Ovary (tissue), 9 donors: ENCODE data around the gene SESN3. TPM values are rescaled to one million over a fixed set of nuclear protein-coding genes. Genes with fewer than 3 reads are reported as not detected.

Experiments used
- DNase-seq, 5 donors: peaks; one replicate each; pipeline ENCODE4 v3.0.0-alpha.2; 2019 to 2020
- H3K27ac ChIP-seq, 2 donors: fragments of 200-600 bp; one replicate each; pipeline versions ENCODE4 v1.5.1 to v1.8.0; 2019 to 2022
- H3K27me3 ChIP-seq: fragments of 200-600 bp; one replicate; pipeline ENCODE4 v1.8.0; 2022
- H3K36me3 ChIP-seq: fragments of 200-600 bp; sonication (generic); one replicate; pipeline ENCODE4 v1.5.1; 2019
- H3K4me1 ChIP-seq: one replicate; pipeline ENCODE4 v1.8.1; 2013; ENCODE audit warnings: mild to moderate bottlenecking, moderate library complexity; ENCODE audit not compliant: insufficient read depth
- H3K4me3 ChIP-seq: fragments of 200-600 bp; sonication (generic); one replicate; pipeline ENCODE4 v1.5.1; 2017
- H3K9me3 ChIP-seq, 2 donors: fragments of 200-600 bp in 1 of 2; sonication (generic) in 1 of 2; one replicate each; pipeline versions ENCODE4 v1.5.1 to v1.8.1; 2013 to 2019; ENCODE audit warnings: mild to moderate bottlenecking in 1 of 2, moderate library complexity in 1 of 2
- CTCF ChIP-seq, 3 donors: fragments of 450-650 bp in 2 of 3; fragments of 200-600 bp in 1 of 3; IDR thresholded peaks; one replicate each; pipeline versions ENCODE4 v1.5.1 to v1.8.0; 2016 to 2022; ENCODE audit warnings: antibody characterized with exemption in 3 of 3, mild to moderate bottlenecking in 1 of 3
- EP300 ChIP-seq: sonication (generic); formaldehyde crosslinking; IDR thresholded peaks from one replicate; pipeline ENCODE4 v1.6.1; 2017; ENCODE audit warnings: antibody characterized with exemption
- POLR2A ChIP-seq: fragments of 450-650 bp; IDR thresholded peaks from one replicate; pipeline ENCODE4 v1.6.1; 2017; ENCODE audit warnings: antibody characterized with exemption, mild to moderate bottlenecking, moderate library complexity
- WGBS, 3 donors: extraction: QIAGEN DNeasy Blood & Tissue Kit in 1 of 3; methylation state at CpG; one replicate each; pipeline versions ENCODE4 v1.1.5 to v1.1.7; 2013 to 2017; 5-methylcytosine and 5-hydroxymethylcytosine counted together
- intact Hi-C, 4 donors: fragments of 100-400 bp; cut with DNase I; formaldehyde crosslinking; loops; one replicate each; pipeline versions ENCODE4 v1.11.0 to v1.15.1; 2022 to 2023
- polyA plus RNA-seq, 2 donors: library from polyadenylated mRNA; stranded (reverse); fragments of 200-250 nt in 1 of 2; fragments of 350-450 nt in 1 of 2; fragmentation: Illumina TruSeq in 1 of 2; extraction: RNeasy Lipid Tissue Mini Kit (QIAGEN cat#74804) in 1 of 2; gene quantifications; one replicate each; pipeline ENCODE4 v1.2.3, GENCODE V29; 2013 to 2014
- total RNA-seq, 7 donors: library from RNA; depleted of rRNA in 2 of 7; stranded (reverse); fragments of >200 nt in 2 of 7; fragmentation: NEBNext Ultra II Directional in 3 of 7; extraction: Animal tissue kit (Norgen Biotek cat#: 25700) in 3 of 7; gene quantifications; one replicate each; pipeline versions ENCODE4 v1.1.0 to v1.2.4, GENCODE V29; 2016 to 2023
- donor health status: DM: no; HTN: no; CAD: no; lungs with moderate emphysema.
- donor health status: DM: no; HTN: no; CAD: no.
- donor health status: Bipolar disorder and iron deficiency.
- donor health status: DM: yes; HTN: yes; CAD: no.
- donor health status: DM: no; HTN: no; CAD: no.
- donor health status: DM: yes; HTN: yes; CAD: no.

Gene SESN3
- total and polyA plus RNA-seq, 9 donors, result 14.5 to 77.3 (median 43.0) TPM

GRCh38 chr11:95128602-95129001 lies 102.4 kb downstream of the SESN3 start:
- no peak overlapping the region for H3K4me3 ChIP-seq
- H3K27ac ChIP-seq, result no peak overlapping the region
- no peaks in the 10 kb centered on the region for H3K36me3 ChIP-seq
- DNase-seq, result no peak
- no peaks in the 10 kb centered on the region for H3K27me3 ChIP-seq
- no peak for TF ChIP-seq CTCF (IDR thresholded peaks at IDR 0.05)
- no peak for TF ChIP-seq POLR2A
- TF ChIP-seq EP300, result no peak
- 89 to 92% (median 90%) methylated on average over 3 of the region's 3 CpGs for WGBS, 3 donors
- no peaks in the 10 kb centered on the region for H3K9me3 ChIP-seq
- intact Hi-C loops, result no loop called here
- H3K4me1 ChIP-seq, result peaks cover 2% of the 10 kb centered on the region

- DNase-seq, result no peak
- Histone ChIP-seq H3K27ac (no peak overlapping the region), H3K36me3 (no peaks in the 10 kb centered on the region), H3K4me3 (no peak overlapping the region), H3K27me3 (no peaks in the 10 kb centered on the region), H3K4me1 (peaks cover 2% of the 10 kb centered on the region), H3K9me3 (no peaks in the 10 kb centered on the region)
- WGBS, 3 donors, result 73 to 77% (median 74%) methylated on average over 3 of the region's 3 CpGs
- intact Hi-C loops, result no loop called here
- no peak for TF ChIP-seq POLR2A
- TF ChIP-seq EP300, result no peak
- TF ChIP-seq CTCF (IDR thresholded peaks at IDR 0.05), result no peak
Observed at GRCh38 chr11:95123556-95123955, 107.4 kb downstream of the SESN3 start.

GRCh38 chr11:95121698-95122097 lies 109.3 kb downstream of the SESN3 start:
- no peak for TF ChIP-seq POLR2A
- no peaks in the 10 kb centered on the region for H3K9me3 ChIP-seq
- WGBS, 3 donors, result 94 to 99% (median 98%) methylated on average over 1 of the region's 1 CpG
- no peak overlapping the region for H3K27ac ChIP-seq
- no peaks in the 10 kb centered on the region for H3K36me3 ChIP-seq
- no peak for DNase-seq
- H3K27me3 ChIP-seq, result no peaks in the 10 kb centered on the region
- intact Hi-C loops, result no loop called here
- H3K4me3 ChIP-seq, result no peak overlapping the region
- peaks cover 2% of the 10 kb centered on the region for H3K4me1 ChIP-seq

GRCh38 chr11:95119361-95120060 lies 111.5 kb downstream of the SESN3 start:
- H3K27ac ChIP-seq, result no peak overlapping the region
- 94 to 96% (median 95%) methylated on average over 2 of the region's 2 CpGs for WGBS, 3 donors
- intact Hi-C loops, result no loop called here

More at GRCh38 chr11:95119361-95120060, 111.5 kb downstream of the SESN3 start:
- no peaks in the 10 kb centered on the region for H3K9me3 ChIP-seq
- no peak for DNase-seq
- H3K27me3 ChIP-seq, result no peaks in the 10 kb centered on the region
- no peaks in the 10 kb centered on the region for H3K36me3 ChIP-seq
- peaks cover 2% of the 10 kb centered on the region for H3K4me1 ChIP-seq
- no peak overlapping the region for H3K4me3 ChIP-seq
- TF ChIP-seq EP300, result no peak
- no peak for TF ChIP-seq CTCF (IDR thresholded peaks at IDR 0.05)
- TF ChIP-seq POLR2A, result no peak
